ENCODE data around the gene HPF1.

- TF ChIP-seq, protein P1, sequence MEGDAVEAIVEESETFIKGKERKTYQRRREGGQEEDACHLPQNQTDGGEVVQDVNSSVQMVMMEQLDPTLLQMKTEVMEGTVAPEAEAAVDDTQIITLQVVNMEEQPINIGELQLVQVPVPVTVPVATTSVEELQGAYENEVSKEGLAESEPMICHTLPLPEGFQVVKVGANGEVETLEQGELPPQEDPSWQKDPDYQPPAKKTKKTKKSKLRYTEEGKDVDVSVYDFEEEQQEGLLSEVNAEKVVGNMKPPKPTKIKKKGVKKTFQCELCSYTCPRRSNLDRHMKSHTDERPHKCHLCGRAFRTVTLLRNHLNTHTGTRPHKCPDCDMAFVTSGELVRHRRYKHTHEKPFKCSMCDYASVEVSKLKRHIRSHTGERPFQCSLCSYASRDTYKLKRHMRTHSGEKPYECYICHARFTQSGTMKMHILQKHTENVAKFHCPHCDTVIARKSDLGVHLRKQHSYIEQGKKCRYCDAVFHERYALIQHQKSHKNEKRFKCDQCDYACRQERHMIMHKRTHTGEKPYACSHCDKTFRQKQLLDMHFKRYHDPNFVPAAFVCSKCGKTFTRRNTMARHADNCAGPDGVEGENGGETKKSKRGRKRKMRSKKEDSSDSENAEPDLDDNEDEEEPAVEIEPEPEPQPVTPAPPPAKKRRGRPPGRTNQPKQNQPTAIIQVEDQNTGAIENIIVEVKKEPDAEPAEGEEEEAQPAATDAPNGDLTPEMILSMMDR (IDR thresholded peaks at IDR 0.05; ENCODE audit: borderline replicate concordance, extremely low read depth, low read length, poor library complexity, severe bottlenecking), result no peak
- no peak for TF ChIP-seq EZH2 (IDR thresholded peaks at IDR 0.05; ENCODE audit: borderline replicate concordance, low read depth, low read length, severe bottlenecking)
These were observed 49.6 kb downstream of the HPF1 start for GRCh38 chr4:169707958-169708643.
